Stimulated activated CD8-positive, alpha-beta memory T cell treated with anti-CD3 and anti-CD28 coated beads, Interleukin-4, amount 100 ng/mL, for 48 hours (primary cell): Measurements from ENCODE around the gene ACAA1.
A peak's percentile ranks its signal among the peaks of the same experiment; 100 is the strongest.
"Not testable (repeated sequence)": the region's sequence is repeated elsewhere in the genome, so short reads cannot be mapped to it uniquely, and the experiment has no call there.

ENCODE experiments used
- DNase-seq: peaks from one replicate; pipeline ENCODE4 v3.0.0-alpha.2; 2020

ACAA1 gene

DNA sequence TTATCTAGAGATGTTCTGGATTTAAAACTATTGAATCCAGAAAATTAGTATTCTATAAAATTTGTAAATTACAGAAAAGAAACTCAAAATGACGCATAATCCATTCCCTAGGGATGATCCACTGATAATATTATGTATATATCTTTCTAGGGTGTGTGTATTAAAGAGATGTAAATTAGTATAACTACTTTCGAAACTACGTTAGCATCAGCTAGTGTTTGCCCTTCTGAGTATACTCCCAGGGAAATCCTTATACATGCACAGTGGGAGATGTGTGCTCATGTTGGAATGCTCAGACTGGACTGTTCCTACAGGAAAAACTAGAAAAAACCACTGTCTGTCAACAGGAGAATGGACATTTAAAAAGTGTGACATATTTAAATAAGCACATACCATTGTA is 36.4 kb downstream of the ACAA1 start:
- DNase-seq = no peak

DNA sequence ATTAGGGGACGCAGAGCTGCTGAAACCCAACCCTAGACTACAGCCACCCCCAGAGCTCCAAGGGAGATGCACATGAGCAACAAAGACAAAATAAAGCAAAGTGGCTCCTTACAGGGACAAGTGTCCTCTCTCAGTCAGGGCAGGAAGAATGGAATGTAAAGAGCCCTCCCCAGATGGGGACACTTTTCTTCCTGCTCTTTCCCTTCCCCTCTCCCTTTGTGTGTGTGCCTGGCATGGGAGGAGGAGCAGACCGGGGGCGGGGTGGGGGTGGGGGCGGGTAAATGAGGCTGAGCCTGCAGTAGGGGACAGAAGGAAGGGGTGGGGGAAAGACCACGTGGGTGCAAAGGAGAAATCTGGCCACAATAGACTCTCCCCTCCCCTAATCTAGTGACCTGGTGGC is 37.4 kb downstream of the ACAA1 start:
- no peak for DNase-seq

DNA sequence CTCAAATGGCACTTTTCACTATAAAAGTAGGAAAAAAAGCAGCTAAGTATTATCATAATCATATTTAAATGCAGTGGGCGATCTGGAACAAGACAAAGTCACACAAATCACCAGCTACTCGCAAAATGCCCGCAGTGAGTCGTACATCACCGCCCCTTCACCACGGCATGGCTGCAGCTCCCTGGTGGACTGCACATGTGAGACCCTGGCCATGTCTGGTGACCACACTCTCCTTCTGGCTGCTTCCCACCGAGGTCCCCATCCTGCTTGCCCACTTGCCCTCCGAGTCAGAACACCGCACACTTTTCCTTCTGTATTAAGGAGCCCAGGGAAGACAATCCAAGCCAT is 38.6 kb downstream of the ACAA1 start:
- DNase-seq = no peak

DNA sequence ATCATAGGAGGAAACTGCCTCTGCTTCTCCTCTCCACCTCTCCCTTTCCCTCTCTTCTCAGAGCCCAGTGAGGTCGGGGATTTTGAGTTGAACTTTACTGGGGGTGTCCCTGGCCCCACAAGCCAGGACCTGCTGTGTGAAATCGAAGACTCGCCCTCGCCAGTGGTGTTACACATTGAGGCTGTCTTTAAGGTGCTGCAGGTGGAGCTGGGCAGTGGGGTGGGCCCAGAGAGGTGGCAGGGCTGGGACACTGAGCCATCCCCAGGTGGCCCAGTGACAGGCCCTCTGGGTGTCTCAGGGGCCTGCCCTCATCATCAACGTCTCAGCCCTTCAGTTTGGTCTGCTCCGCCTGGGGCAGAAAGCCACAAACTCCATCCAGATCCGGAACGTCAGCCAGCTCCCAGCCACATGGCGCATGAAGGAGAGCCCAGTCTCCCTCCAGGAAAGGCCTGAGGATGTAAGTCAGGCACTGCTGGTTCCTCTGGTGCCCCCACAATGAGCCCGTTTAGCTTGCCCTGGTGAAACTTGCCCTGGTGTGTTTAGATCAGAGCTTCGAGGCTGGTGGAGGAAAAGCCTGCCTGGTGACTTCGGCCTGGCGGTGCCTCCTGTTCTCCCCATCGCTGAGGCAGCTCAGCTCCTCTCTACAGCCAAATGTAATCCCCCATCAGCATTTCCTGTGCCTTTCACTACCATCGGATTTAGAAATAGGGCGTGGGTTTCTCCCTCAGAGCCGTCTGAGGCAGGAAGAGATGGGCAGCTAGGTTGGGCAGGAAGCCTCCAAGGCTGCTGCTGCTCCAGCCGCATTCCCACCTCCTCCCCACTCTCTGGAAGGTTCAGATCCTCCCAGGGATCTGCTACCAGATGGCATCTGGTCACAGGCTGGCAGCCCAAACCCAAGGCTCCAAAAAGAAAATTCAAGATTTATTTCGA is 39.2 kb downstream of the ACAA1 start:
- no peak for DNase-seq

DNA sequence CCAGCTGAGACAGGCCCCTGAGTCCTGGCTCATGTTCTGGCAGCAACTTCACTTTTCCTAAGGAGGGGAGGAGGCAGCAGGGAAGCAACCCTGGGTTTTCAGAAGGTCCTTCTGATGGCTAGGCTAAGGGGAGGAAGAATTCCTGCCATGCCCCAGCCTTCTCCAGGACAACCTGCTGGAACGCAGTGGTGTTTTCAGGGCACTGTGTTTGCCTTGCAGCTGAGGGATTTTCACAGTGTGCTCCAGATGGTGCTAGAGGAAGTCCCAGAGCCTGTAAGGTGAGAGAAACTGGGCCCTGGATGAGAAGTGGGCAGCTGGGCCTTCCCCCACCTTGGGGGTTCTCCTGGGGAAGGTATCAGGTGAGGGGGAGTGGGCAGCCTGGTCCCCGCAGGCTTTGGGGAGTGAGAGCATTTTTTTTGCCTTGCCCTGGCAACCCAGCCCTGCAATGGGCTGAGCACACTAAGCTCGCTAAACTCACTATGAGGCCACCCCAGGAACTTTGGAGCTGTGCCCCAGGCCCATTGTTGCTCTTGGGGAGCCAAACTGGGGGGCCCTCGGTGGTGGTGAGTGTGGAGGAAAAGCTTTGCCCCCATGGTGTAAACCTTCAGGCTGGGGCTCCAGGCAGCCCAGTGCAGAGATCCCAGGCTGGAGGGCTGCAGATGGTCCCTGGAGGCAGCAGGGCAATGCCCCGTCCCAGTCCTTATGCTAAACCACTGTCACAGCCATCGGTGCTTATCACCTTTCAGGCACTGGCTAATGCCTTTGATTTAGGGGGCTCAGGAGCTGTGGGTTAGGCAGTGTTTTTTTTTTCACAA is 41.1 kb downstream of the ACAA1 start:
- DNase-seq = no peak

DNA sequence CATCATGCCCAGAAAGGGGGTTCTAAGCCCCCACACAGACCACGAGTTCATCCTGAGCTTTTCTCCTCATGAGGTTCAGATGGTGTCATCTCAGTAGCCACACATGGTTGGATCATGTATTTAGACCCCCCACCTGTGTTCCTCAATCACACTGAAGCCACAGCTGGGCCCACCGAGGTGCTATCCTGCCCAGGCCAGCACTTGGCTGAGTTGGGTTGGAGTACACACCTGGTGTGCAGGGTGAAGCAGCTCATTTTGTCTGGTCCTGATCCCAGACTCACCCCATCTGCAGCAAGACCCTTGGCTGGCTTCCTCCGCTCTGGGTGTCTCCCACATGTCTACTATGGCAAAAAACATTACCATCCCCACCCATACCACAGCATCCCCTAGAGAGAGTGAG is 41.9 kb downstream of the ACAA1 start:
- no peak for DNase-seq

DNA sequence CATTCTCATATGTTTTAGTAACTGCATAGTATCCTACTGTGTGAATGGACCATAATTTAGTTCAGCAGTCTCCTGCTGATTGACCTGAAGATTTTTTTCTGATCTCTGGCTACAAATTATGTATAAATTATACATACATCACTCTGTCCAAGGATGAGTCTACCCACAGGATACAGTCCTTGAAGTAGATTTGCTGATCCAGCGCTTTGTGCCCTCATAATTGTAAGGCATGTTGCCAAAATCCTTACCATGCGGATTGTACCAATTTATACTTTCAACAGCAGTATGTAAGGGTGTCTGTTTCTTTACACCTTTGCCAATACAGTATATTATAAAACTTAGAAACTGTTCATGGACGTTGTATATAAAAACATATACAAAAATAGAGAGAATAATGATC is 46.5 kb downstream of the ACAA1 start:
- DNase-seq = no peak

DNA sequence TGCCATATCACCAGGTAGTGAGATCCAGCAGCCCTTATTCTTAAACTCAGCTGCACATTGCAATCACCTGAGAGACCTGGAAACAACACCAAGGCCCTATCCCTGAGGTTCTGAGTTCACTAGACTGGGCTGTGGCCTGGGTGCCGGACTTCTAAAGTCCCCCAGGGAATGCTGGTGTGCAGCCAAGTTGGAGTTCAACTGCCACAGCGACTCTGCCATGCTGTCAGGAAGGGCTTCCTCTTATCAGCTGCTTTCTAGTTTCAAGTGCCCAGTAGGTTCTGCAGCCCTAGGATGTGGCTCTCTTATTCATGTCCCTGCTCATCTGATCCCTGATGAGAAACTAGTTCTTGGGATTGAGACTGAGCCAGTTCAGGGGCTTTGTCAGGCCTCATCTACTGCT is 47.8 kb downstream of the ACAA1 start:
- no peak for DNase-seq

DNA sequence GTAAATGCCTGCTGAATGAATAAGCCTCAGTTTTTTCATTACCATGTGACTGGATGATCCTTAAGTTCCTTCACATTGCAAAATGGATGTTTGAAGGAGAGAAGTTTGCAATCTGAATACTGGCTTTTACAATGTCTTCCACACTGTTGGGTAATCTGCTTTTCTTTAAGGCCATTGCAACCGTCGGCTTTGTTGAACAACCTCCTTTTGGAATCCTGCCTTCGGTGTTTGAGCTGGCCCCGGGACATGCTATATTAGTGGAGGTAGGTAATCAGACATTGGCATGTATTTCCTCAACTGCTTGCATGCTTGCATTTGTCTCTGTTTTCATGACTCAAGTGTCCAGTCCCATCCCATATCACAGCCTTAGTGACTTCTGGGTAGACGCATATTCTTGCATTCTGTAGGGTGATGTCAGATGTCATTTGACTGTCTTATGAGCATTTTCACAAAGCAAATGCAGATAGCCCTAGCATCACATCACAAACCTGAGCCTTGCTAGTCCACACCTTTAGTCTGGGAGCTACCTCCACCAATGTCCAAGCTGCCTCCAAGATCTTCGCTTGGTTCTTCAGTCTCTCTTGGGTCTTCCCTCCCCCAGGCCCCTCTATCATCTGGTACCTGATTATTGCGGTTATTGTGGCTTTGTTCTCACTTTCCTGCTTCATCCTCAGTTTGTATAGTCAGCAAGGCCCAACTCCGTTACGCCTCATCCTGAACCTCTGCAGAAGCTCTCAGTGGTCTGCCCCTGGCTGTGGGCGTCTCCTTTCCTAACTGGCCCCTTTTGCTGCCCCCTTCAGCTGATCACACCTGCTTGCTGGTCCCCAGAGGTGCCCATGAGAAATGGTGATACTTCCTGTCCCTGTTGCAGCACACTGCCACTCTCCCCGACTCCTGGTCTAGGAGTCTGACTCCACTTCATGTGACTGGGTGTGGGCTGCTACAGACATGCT is 48.5 kb downstream of the ACAA1 start:
- DNase-seq = no peak

DNA sequence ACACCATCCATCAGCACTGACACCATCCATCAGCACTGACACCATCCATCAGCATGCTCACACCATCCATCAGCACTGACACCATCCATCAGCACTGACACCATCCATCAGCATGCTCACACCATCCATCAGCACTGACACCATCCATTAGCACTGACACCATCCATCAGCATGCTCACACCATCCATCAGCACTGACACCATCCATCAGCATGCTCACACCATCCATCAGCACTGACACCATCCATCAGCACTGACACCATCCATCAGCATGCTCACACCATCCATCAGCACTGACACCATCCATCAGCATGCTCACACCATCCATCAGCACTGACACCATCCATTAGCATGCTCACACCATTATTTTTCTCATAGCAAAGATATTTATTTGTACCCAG is 49.6 kb downstream of the ACAA1 start:
- DNase-seq = not testable (repeated sequence)

DNA sequence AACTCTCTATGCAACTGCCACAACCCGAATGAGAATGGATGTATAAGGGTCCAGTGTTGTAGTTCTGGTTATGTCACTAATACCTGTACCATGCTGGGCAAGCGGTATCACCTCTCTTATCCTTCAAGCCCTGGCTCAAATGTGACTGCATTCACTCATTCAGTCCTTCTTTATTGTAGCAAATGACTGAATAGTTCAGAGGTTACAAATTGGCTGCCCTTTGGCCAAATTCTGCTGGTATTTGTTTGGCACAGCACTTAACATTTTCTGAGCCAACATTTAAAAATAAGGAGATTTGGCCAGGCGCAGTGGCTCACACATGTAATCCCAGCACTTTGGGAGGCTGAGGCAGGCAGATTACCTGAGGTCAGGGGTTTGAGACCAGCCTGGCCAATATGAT is 50.4 kb downstream of the ACAA1 start:
- no peak for DNase-seq

DNA sequence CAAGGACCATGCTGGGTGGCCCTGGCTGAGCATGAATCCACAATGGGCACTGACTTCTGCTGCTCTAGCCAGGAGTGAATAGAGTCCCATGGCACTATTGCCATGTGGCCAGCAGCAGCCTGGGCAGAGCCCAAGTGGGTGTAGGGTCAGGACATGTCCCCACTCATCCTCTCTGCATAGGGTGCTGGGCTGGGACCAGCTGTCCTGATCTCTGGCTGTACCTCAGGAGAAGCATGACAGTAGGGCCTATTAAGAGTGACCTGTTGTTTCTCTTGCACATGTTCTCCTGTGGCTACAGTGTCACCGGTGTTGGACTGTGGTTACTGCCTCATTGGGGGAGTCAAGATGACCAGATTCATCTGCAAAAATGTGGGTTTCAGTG is 51.0 kb downstream of the ACAA1 start:
- no peak for DNase-seq

DNA sequence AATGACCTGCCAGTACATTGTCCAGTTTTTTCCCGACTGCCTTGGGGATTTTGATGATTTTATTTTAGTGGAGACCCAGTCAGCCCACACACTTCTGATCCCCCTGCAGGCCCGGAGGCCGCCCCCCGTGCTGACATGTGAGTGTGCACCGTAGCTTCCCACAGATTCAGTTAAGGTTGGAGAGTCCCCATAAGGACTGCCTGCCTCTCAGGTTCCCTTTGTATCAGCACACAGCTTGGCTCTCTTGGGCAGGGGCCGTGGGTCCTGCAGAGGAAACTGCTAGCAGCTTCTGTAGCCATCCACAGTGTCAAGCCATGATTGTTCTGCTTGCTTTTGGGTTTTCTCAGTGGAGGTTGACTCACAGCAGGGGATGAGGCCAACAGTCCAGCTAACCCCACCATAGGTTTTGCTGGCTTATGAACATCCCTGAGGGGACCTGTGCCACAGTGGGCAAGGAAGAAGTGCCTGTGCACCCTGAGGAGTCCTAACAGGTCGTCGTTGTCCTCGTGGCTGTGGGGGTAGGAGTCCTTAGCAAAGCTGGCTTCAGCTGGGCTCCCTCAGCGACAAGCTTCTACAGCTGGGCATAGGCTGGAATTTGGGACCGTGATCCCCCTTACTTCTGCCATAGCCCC is 51.5 kb downstream of the ACAA1 start:
- no peak for DNase-seq

DNA sequence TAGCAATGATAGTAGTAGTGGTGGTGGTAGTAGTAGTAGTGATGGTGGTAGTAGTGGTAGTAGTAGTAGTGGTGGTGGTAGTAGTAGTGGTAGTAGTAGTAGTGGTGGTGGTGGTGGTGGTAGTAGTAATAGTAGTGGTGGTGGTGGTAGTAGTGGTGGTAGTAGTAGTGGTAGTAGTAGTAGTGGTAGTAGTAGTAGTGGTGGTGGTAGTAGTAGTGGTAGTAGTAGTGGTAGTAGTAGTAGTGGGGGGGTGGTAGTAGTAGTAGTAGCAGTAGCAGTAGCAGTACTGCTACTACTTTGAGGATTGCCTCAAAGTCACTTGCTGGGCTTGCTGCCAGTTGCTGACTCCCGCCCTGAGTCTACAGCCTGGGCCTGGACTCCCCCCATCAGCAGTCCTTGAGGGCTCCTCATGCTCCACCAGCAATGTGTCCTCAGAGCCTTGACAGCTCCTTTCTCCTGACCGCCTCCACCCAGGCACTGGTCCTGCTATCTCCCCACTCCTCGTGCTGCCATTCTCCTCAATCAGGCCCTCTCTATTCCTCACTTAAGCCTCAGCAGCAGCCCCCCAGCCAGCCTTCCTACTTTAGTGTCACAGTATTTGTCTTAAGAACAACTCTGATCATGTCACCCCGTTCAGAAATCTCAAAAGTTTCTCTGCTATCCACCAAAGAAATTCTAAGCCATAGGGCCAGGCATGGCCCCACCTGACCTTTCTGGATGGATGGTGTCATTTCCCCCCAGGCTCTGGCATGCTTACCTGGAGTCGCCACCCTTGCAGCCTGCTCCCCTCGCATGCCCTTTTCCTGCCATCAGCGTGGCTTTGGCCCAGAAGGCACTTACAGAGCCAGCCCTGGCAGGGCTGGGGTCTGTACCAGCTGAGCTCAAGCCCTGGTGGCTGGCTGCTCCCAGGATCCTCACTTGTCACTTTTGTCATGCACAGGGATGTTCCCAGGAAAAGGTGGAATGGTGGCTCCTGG is 52.3 kb downstream of the ACAA1 start:
- peak; percentile 28 for DNase-seq

DNA sequence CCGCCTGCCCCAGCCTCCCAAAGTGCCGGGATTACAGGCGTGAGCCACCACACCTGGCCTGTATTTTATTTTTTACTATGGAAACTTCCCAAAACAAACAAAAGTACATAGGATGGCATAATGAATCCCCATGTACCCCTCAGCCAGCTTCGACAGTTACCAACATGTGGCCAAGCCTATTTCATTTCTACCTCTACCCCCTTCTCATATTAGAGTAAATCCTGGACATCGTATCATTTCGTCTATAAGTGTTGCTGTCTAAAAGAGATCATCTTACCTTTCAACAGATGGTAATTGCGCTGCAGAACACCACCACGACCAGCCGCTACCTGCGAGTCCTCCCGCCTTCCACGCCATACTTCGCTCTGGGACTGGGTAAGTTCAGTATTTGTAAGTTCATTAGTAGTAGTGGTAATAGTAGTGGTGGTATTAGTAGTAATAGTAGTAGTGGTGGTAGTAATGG is 53.0 kb downstream of the ACAA1 start:
- no peak for DNase-seq

DNA sequence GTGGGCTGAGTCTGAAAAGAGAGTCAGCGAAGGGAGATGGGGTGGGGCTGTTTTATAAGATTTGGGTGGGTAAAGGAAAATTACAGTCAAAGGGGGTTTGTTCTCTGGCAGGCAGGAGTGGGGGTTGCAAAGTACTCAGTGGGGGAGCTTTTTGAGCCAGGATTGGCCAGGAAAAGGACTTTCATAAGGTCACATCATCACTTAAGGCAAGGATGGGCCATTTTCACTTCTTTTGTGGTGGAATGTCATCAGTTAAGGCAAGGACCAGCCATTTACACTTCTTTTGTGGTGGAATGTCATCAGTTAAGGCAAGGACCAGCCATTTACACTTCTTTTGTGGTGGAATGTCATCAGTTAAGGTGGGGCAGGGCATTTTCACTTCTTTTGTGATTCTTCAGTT is 53.7 kb downstream of the ACAA1 start:
- not testable (repeated sequence) for DNase-seq

DNA sequence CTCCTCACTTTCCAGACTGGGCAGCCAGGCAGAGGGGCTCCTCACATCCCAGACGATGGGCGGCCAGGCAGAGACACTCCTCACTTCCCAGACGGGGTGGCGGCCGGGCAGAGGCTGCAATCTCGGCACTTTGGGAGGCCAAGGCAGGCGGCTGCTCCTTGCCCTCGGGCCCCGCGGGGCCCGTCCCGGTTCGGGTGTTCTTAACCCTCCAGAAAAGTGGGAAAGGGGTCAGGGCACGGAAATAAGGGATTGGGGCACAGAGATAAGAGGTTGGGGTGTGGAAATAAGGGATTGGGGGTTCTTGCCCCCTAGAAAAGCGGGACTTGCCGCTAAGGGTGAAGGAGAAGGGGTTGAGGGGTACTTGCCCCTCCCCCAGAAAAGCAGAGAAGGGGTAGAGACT is 54.6 kb downstream of the ACAA1 start:
- not testable (repeated sequence) for DNase-seq

DNA sequence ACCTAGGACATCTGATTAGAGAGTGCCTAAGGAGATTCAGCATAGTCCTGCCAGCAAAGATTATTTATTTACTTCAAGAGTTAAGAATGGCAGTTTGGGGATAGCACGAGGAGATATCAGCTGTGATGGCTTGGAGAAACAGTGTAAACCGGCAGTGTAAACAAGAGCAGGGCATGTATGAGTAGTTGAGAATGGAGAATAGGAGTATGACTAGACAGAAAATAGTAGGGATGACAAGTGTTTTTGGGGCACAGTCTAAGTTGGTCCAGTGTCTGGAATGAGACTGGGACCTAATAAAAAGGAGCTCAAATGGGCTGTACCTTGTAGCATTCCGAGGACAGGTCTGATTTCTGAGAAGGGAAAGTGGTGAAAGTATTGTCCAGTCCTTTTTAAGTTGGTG is 59.9 kb downstream of the ACAA1 start:
- not testable (repeated sequence) for DNase-seq
